Ishikawa (cell line): ENCODE measurements around the gene LPP.

ENCODE experiments used
- CEBPB ChIP-seq: IDR thresholded peaks from 2 replicates; pipeline ENCODE4 v1.6.1; 2012
- CREB1 ChIP-seq: IDR thresholded peaks from 2 replicates; pipeline ENCODE4 v1.6.1; 2012; ENCODE audit warnings: low read depth
- EGR1 ChIP-seq: IDR thresholded peaks from 2 replicates; pipeline ENCODE4 v1.6.1; 2012
- EP300 ChIP-seq: IDR thresholded peaks from 2 replicates; pipeline ENCODE4 v1.6.1; 2012; ENCODE audit warnings: borderline replicate concordance
- FOXM1 ChIP-seq: IDR thresholded peaks from 2 replicates; pipeline ENCODE4 v1.6.1; 2012; ENCODE audit warnings: low read depth, borderline replicate concordance
- MAX ChIP-seq: IDR thresholded peaks from 2 replicates; pipeline ENCODE4 v1.6.1; 2012
- NFIC ChIP-seq: IDR thresholded peaks from 2 replicates; pipeline ENCODE4 v1.6.1; 2012
- RAD21 ChIP-seq: IDR thresholded peaks from 2 replicates; pipeline ENCODE4 v1.6.1; 2012; ENCODE audit warnings: low read depth
- REST ChIP-seq: IDR thresholded peaks from 2 replicates; pipeline ENCODE4 v1.6.1; 2012; ENCODE audit warnings: low read depth, mild to moderate bottlenecking
- TAF1 ChIP-seq: IDR thresholded peaks from 2 replicates; pipeline ENCODE4 v1.6.1; 2012; ENCODE audit warnings: low read depth, mild to moderate bottlenecking
- TCF12 ChIP-seq: IDR thresholded peaks from 2 replicates; pipeline ENCODE4 v1.6.1; 2012; ENCODE audit warnings: low read depth
- TEAD4 ChIP-seq: IDR thresholded peaks from 2 replicates; pipeline ENCODE4 v1.6.1; 2012
- YY1 ChIP-seq: IDR thresholded peaks from 2 replicates; pipeline ENCODE4 v1.6.1; 2012; ENCODE audit warnings: low read depth
- ZBTB7A ChIP-seq: IDR thresholded peaks from 2 replicates; pipeline ENCODE4 v1.6.1; 2012; ENCODE audit warnings: low read depth
- TF ChIP-seq, protein P1 (sequence below): IDR thresholded peaks from 2 replicates; pipeline ENCODE4 v1.6.1; 2012

The LPP gene

GRCh38 chr3:188370081-188370830, 216.3 kb downstream of the LPP start:
- TF ChIP-seq, protein P1, sequence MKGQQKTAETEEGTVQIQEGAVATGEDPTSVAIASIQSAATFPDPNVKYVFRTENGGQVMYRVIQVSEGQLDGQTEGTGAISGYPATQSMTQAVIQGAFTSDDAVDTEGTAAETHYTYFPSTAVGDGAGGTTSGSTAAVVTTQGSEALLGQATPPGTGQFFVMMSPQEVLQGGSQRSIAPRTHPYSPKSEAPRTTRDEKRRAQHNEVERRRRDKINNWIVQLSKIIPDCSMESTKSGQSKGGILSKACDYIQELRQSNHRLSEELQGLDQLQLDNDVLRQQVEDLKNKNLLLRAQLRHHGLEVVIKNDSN: no peak
- no peak for TF ChIP-seq REST
- TF ChIP-seq YY1: no peak
- TF ChIP-seq CREB1: no peak
- TF ChIP-seq MAX: no peak
- no peak for TF ChIP-seq TEAD4
- TF ChIP-seq CEBPB: no peak
- no peak for TF ChIP-seq RAD21
- TF ChIP-seq FOXM1: no peak
- no peak for TF ChIP-seq EP300
- TF ChIP-seq TAF1: no peak
- no peak for TF ChIP-seq ZBTB7A
- no peak for TF ChIP-seq TCF12
- TF ChIP-seq EGR1: no peak
- no peak for TF ChIP-seq NFIC

DNA sequence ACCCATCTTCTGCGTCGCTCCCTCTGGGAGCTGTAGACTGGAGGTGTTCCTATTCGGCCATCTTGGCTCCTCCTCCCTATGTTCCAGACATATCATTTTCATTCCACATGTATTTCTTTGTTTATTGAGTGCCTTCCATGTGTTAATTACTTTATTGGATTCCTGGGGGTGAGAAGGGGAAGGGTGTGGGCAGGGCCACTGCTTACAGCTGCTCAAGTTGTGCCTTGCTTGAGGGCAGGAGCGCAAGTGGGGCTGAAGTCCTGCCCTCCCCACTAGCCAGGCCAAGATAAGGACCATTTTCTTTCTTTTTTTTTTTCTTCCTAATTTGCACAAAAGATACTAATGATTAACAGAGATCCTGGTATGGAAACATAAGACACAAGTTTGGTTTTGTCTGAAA, 224.8 kb downstream of the LPP start:
- TF ChIP-seq TAF1 (no peak), EGR1 (no peak), RAD21 (no peak), TEAD4 (no peak), MAX (no peak), FOXM1 (no peak), TCF12 (no peak), CREB1 (no peak), CEBPB (no peak), REST (no peak), NFIC (no peak), ZBTB7A (no peak)
- TF ChIP-seq, protein P1: no peak

- TF ChIP-seq FOXM1: no peak
- no peak for TF ChIP-seq EP300
- no peak for TF ChIP-seq ZBTB7A
- no peak for TF ChIP-seq TCF12
- TF ChIP-seq MAX: no peak
Measured at GRCh38 chr3:188380252-188380651, 226.3 kb downstream of the LPP start.

GRCh38 chr3:188380722-188381121, 226.8 kb downstream of the LPP start:
- TF ChIP-seq CEBPB (no peak), EP300 (no peak), RAD21 (no peak), TAF1 (no peak), CREB1 (no peak), TCF12 (no peak), NFIC (no peak), REST (no peak), YY1 (no peak), MAX (no peak), ZBTB7A (no peak), TEAD4 (no peak), FOXM1 (no peak)
